Activated T-helper 1 cell treated with anti-CD3 and anti-CD28 coated beads, Interleukin-2, amount 50 U/mL, for 16 hours (primary cell): ENCODE results near the gene NOA1.

ENCODE experiments used
- DNase-seq, 2 donors: peaks; one replicate each; pipeline ENCODE4 v3.0.0-alpha.2; 2020; ENCODE audit warnings: low read depth in 1 of 2, low spot score in 1 of 2

The NOA1 gene

GRCh38 chr4:56977321-56978012 is at the start of gene NOA1:
Gene NOA1, minus strand, starts transcription at chr4:56977606. Its CDS starts 21 bp downstream, at chr4:56977585.
- peak; percentile 95 to 97 for DNase-seq

DNA sequence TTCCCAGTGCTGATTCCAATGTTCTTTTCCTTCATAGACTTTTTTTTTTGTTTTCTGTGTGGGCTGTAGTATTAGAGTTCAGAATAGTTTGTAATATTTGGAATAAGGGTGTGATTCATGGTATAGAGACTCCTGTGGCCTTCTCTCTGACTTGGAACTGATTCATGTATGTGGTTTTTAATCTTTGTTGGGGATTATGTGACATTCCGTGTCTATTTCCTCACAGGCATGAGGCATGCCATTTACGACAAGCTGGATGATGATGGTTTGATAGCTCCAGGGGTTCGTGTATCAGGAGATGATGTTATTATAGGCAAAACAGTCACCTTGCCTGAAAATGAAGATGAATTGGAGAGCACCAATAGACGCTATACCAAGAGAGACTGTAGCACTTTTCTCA is 45.7 kb upstream of the NOA1 start:
- DNase-seq: no peak

DNA sequence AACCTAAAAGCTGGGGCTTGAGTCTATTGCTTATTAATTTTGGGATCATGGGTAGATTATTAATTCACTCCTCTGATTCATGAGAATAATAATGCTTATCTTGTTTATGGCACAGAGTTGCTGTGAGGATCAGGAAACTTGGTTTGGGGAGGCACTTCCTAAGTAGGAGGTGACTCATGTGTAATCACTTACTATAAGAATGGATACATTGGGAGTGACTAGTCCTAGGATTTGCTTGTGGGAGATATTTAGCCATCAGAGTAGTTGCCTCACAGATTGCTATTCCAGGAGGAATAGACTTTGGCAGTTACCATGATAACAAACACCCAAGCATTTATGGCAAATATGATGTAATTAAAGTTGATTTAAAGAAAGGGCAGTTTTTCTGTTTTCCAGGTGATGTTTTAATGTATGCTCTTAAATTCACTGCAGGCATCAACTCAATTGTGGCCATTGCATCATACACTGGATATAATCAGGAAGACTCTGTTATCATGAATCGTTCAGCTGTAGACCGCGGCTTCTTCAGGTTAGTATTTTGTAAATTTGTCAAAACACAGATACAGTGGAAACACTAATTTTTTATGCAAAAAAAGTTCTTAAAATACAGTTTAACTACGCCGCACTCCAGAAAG is 43.2 kb upstream of the NOA1 start:
- no peak for DNase-seq

DNA sequence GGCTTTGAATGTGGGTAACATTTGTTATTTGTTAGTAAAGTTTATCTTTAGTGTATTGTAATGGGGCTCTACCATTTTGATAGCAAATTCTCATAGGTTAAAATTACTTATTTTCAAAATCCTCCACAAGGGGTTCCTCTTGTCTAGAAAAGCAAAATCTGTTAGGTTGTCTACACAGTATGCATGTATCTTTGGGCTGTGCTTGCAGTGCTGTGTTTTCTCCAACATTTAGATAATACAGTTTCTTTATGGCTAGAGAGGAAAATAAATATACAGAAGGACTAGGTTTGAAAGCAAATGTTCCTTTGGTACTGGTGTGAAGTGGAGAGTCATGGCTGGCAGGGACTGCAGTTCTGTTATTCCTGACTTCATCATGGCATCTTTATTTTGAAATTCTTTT is 41.6 kb upstream of the NOA1 start:
- DNase-seq: no peak

GRCh38 chr4:57013543-57014120 is 36.2 kb upstream of the NOA1 start:
- DNase-seq: no peak

- no peak for DNase-seq
Observed at GRCh38 chr4:56999751-57000150, 22.3 kb upstream of the NOA1 start.

DNA sequence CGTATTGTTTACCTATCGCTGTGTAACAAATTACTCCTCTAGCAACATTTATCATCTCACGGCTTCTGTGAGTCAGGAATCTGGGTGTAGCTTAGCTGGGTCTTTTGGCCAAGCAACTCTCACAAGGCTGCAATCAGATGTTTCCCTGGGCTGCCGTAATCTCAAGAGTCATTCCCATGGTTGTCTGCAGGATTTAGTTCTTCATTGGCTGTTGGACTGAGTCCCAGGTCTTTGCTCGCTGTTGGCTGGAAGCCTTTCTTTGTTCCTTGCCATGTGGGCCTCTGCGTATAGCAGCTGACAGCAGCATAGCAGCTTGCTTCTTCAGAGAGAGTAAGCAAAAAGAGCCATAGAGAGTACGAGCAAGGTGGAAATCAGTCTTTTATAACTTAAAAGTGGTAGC is 18.1 kb upstream of the NOA1 start:
- DNase-seq: no peak

- DNase-seq: no peak
Observed at GRCh38 chr4:56990109-56990905, 12.9 kb upstream of the NOA1 start.

- DNase-seq: no peak
Observed at GRCh38 chr4:56986952-56987351, 9.5 kb upstream of the NOA1 start.

DNA sequence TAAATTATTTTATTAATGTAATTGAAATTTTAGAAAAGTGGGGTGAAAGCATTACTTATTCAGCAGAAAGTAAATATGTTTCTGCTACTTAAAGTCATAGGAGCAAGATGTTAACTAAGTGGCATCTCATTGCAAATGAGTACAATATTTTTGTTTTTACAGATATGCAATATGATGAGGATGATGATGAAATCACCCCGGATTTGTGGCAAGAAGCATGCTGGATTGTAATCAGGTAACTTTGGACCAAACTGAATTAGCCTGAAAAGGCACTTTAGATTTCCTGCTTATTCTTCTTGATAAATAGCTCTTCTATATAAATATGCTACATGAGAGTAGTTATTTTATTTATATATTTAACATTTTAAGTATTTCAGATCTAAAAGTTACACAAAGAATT is 8.8 kb upstream of the NOA1 start:
- no peak for DNase-seq

DNA sequence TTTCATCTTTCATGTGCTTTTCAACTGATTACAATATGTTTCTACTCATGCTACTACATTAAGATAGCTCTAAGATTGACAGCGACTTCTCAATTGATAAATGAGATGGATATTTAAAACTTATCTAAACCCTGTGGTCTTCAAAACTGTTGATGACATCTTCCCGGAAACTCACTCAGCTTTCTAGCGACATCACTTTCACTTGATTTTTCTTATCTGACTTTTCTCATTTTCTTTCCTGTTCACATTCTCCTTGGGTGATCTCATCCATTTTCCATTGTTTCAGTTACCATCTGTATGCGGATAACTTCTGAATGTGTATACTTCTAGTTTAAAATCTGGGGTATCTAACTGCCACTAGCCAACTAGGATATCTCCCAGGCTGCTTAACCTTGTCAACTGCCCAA is 4.4 kb upstream of the NOA1 start:
- DNase-seq: no peak

DNA sequence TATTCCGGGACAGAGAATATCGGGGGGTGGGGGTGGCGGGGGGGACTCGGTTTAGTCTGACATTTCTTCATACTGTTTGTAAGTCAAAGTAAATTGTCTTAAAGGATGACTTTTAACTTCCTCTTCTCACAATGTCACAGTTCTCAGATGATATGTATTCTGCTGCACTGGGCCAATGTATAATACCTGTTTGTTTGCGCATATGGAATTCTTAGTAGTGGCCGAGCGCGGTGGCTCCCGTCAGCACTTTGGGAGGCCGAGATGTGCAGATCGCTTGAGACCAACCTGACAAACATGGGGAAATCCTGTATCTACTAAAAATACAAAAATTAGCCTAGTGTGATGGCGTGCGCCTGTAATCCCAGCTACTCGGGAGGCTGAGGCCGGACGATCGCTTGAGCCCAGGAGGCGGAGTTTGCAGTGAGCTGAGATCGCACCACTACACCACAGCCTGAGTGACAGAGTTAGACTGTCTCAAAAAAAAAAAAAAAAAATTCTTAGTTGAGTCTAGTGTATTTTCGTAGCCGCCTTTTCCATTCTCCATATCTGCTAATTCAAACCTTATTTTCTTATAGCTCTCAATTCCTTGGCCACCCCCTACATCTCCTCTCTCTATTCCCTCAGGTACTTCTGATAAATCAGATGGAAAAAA is 2.1 kb upstream of the NOA1 start:
- peak in 1 of 2 donors; percentile 23 for DNase-seq

GRCh38 chr4:56978750-56979303 is 1.4 kb upstream of the NOA1 start, which contains the start of gene POLR2B:
Gene POLR2B, plus strand, starts transcription at chr4:56978896. Its CDS starts 90 bp downstream, at chr4:56978986.
- DNase-seq: peak; percentile 69 to 80

DNA sequence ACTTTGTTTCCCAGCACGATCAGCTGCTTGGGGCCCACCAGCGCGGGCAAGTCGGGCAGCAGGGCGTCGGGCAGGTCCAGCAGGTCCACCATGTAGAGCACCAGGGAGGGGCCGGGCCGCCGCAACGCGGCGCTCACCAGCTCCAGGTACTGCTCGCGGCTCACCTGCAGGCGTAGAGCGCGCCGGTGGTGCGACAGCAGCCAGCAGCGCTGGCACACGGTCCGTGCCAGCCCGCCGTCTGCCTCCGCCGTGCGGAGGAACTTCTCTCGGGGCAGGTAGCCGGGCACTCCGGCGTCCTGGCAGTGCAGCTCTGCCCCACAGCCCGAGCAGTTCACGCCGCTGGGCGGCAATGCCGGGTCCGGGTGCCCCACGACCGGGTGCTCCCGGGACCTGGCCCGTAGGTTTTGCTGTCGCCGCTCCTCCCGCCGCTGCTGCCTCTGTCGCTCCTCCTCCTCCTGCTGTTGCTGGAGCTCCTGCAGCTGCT is 527 bp downstream of the NOA1 start:
- DNase-seq: peak; percentile 24 to 30

GRCh38 chr4:56976283-56976836 is 1.0 kb downstream of the NOA1 start:
- DNase-seq: no peak

GRCh38 chr4:56973336-56973735 is 4.1 kb downstream of the NOA1 start:
- no peak for DNase-seq

DNA sequence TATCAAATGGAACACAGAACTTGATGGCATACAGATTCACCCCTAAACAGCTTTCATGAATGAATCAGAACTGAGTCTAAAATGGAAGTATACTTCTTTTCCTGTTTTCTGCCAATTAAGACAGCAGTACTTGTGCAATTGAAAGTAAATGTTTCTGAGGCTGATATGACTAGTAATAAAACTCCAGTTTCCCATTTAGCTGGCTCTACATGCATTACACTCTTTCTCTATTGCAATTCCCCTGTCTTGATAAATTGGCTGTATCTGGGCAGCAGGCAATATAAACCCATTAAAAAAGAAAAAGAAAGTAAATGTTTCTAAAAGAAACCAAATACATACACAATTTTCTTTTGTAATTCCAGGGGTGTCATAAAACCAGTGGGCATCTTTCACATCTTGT is 4.6 kb downstream of the NOA1 start:
- no peak for DNase-seq

DNA sequence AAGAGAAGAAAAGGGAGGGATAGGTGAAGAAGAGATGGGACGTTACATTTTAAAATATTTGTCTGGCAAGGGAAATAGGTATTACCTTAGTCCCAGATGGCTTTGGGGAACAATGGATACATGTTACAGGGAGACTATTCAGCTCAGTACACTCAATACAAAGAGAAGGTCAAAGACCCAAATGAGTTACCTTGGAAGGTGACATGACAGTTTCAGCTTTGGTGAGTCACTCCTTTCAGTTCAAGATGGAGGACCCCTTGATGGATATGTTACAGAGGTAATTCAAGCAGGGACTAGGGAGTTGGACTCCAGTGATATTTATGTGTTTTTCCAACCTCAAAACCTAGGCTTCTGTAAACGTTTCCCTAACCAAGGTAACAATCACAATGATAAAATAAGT is 5.0 kb downstream of the NOA1 start:
- DNase-seq: no peak

DNA sequence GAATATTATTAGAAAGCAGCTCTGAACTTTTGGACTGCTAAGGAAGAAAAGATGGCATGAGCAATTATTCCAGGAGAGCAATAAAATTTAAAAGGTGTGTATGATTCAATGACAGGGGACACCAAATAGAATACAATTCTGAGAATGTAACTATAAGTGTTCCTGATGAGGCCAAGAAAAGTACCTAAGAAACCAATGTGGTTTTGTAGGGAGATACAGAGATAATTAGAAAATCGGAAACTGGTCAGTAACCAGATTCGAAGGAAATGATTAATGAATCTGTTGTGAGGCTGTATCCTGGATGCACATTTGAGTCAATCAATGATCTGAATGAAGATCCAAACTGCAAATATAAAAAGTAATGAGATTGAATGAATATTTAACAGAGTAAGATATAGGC is 6.0 kb downstream of the NOA1 start:
- no peak for DNase-seq

GRCh38 chr4:56961107-56961500 is 16.3 kb downstream of the NOA1 start:
- DNase-seq: no peak
